ENCODE measurements around the gene CREB5.
A peak's percentile ranks its signal among the peaks of the same experiment; 100 is the strongest.

The CREB5 gene

GRCh38 chr7:28469562-28469961, 57.2 kb downstream of the CREB5 start:
- TF ChIP-seq CTCF (conservative IDR thresholded peaks at IDR 0.05), result no peak
- peak overlapping the region; percentile 31; the same call in 1 of the 2 replicates for H3K27ac ChIP-seq

GRCh38 chr7:28470344-28470743, 58.0 kb downstream of the CREB5 start:
- no peak for TF ChIP-seq CTCF (conservative IDR thresholded peaks at IDR 0.05)
- no peak overlapping the region for H3K27ac ChIP-seq

GRCh38 chr7:28472332-28472731, 60.0 kb downstream of the CREB5 start:
- no peak for TF ChIP-seq CTCF (conservative IDR thresholded peaks at IDR 0.05)
- H3K27ac ChIP-seq, result no peak overlapping the region

- no peak overlapping the region for H3K27ac ChIP-seq
- TF ChIP-seq CTCF (conservative IDR thresholded peaks at IDR 0.05), result no peak
Observed at GRCh38 chr7:28473571-28474281, 61.4 kb downstream of the CREB5 start.

GRCh38 chr7:28474282-28474638, 61.9 kb downstream of the CREB5 start:
- no peak overlapping the region for H3K27ac ChIP-seq
- no peak for TF ChIP-seq CTCF (conservative IDR thresholded peaks at IDR 0.05)

- no peak for TF ChIP-seq CTCF (conservative IDR thresholded peaks at IDR 0.05)
- no peak overlapping the region for H3K27ac ChIP-seq
Observed at GRCh38 chr7:28474640-28475039, 62.3 kb downstream of the CREB5 start.

- no peak for TF ChIP-seq CTCF (conservative IDR thresholded peaks at IDR 0.05)
- H3K27ac ChIP-seq, result no peak overlapping the region
Observed at GRCh38 chr7:28477041-28477442, 64.7 kb downstream of the CREB5 start.

Data from VCaP (cell line).